ENCODE results near the gene PCED1B.
A peak's percentile ranks its signal among the peaks of the same experiment; 100 is the strongest.
"Not testable (repeated sequence)": the region's sequence is repeated elsewhere in the genome, so short reads cannot be mapped to it uniquely, and the experiment has no call there.

PCED1B gene

DNA sequence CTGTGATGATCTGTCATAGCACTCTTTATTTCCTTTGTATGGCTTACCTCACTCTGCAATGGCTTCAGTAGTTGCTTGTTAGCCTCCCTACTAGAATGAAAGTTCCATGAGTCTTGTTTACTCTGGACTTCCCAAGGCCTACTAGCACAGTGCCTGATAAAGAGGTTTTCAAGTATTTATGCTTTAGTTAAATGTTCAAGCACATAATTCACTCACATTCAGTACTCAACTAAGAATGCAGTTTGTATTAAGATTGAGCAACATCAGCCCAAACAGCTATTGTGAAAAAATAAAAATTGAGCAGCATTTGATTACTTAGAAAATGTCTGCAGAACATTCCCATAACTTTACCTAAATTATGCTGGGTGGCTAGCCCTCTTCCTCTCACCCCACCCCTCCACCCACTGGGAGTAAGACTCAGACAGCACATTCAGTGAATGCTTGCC is 159.3 kb downstream of the PCED1B start:
- no peak for DNase-seq

DNA sequence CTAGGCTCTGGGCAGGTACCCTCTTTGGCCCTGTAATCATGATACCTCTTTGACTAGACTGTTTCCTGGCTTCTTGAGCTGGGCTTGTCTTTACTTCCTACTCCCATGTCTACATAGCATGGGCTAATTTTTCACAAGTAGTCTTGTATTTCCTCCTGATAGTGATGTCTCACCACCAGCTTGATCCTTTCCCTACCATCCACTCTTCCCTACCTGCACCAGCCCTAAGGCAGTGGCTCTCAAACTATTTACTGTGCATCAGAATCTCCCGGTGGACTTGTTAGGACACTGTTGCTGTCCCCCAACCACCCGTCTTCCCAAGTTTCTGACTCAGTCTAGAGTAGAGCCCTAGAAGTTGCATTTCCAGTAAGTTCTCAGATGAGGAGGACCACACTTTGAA is 163.0 kb downstream of the PCED1B start:
- no peak for DNase-seq

DNA sequence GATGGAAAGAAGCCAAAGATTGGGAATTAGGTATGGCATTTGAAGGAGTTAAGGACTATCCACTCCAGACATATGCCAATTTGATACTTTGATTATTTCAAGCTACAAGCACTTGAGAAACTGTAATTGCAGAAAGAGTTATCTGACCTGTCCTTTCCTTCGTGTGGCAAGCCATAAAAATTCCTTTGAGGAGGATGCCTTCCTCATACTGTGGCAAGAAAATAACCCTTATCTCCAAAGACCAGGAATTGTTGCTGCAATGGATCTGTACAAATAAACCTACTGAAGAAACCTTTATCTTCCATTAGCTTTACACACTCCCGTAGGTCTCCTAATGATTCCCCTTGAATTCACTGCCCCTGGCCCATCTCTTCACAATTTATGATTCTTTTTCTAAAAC is 165.4 kb downstream of the PCED1B start:
- no peak for DNase-seq

DNA sequence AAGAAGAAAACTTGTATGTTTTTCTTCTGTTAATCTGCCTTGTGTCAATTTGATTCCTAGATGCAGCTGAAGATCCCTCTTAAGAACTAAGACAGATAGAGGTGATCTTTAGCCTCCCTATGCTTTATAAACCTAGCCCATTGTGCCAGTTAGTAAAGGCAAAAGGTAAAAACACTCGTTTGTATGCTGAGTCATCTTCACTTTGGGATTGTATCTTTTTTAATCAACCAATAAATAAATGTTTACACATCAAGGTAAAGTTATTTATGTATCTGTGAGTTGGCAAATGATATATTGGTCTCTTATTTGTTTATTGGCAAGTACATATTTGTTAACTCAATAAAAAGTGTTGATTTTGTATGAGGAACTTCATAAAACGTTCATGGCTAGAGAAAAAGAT is 166.2 kb downstream of the PCED1B start:
- no peak for DNase-seq

DNA sequence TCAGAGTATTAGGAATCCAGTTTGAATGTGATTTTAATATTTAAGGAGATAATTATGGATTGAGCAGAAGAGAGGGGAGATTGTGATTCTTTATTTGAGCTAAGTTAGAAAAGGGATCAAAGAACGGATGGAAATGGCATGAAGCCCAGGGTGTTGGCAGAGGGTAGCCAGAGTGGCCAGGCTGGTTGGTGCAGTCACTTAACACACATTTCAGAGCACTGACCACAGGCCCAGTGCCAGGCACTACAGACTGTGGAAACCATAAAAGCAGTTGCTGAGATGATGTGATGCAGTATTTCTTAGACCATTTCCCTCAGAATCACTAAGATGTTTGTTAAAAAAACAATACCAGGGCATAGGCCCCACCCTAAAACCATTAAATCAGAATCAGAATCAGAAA is 168.0 kb downstream of the PCED1B start:
- DNase-seq = peak; percentile 1 to 38

DNA sequence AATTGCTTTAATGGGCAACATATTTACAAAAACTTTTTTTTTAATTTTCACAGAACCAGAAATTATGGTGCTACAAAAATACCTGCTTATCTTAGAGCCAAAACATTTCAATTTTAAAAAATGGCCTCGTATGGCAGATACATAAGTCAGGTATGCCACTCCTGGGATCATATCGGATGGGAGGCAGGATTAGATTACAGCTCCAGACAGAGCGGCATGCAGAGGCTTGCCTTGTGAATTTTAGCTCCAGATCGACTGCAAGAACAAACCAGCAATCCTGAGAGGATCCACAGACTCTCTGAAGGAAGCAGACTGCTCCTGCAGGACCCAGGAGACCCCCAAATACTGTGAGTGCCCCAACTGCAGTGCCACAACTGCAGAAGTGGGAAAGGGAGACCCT is 169.7 kb downstream of the PCED1B start:
- no peak for DNase-seq

DNA sequence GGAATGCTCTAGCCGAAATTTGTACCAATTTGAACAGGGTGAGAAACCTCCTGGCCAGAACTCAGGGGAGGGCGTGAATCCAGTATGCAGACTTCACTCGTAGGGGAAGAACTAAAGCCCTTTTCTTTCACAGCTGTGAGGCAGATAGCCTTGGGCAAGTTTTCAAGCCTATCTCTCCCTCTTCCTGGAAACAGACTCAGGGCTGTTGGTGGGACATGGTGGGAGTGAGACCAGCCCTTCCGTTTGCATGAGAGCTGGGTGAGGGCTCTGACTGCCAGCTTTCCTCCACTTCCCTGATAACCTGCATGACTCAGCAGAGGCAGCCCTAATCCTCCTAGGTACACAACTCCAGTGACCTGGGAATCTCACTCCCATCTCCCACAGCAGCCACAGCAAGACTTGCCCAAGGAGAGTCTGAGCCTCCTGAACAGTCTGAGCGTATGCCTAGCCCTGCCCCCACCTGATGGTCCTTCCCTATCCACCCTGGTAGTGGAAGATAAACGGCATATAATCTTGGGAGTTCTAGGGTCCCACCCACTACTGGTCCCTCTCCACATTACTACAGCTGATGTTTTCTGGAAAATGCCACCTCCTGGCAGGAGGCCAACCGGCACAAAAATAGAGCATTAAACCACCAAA is 170.4 kb downstream of the PCED1B start:
- no peak for DNase-seq

DNA sequence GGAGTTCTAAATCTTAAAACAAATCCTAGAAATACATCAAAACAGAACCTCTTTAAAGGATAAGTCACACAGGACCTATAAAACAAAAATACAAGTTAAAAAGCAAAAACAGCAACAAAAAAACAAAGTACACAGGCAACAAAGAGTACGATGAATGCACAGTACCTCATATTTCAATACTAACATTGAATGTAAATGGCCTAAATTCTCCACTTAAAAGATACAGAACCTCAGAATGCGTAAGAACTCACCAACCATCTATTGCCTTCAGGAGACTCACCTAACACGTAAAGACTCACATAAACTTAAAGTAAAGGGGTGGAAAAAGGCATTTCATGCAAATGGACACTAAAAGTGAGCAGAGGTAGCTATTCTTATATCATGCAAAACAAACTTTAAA is 172.5 kb downstream of the PCED1B start:
- no peak for DNase-seq

DNA sequence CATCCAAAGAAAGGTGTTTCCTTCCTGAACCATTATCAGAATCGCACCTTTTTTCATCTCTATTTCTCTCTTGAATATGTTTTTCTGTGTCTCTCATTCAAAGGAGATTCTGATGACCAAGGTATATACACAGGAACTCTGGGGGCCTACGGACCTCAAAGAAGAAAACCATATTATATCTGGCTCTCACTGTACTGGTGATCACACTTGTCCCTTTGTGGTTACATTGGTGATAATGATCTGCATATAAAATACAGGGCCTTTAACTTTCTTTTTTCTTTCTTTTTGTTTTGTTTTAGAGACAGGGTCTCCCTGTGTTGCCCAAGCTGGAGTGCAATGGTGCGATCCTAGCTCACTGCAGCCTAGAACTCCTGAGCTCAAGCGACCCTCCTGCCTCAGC is 185.5 kb downstream of the PCED1B start:
- DNase-seq = no peak

DNA sequence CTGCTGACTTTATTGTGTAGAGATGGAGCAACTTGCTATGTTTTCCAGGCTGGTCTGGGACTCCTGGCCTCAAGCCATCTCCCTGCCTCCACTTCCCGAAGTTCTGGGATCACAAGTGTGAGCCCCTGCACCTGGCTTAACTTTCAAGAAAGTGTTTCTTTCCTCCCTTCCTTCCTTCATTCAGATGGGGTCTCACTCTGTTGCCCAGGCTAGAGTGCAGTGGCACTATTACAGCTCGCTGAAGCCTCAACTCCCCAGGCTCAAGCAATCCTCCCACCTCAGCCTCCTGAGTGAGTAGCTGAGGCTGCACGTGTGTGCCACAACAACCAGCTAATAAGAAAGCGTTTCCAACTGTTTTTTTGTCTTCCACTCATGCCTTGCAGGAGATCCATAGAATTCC is 186.0 kb downstream of the PCED1B start:
- no peak for DNase-seq

DNA sequence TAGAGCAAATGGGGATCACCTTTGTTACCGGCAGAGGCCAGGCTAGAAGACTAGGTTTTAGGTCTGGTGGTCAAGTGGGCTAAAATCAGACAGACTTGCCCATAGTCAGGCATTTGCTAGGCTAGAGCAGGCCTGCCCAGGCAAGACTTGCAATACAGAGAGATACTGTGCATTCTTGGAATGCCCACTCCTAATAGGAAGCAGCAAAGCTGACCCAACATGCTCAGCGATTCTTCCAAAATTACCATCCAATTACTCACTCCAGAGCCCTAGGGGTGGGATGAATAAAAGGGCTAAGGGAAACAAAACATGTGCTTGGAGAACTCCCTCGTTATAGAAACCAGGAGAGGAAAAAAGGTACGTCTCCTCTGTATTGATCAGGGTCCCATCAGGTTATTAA is 188.2 kb downstream of the PCED1B start:
- no peak for DNase-seq

DNA sequence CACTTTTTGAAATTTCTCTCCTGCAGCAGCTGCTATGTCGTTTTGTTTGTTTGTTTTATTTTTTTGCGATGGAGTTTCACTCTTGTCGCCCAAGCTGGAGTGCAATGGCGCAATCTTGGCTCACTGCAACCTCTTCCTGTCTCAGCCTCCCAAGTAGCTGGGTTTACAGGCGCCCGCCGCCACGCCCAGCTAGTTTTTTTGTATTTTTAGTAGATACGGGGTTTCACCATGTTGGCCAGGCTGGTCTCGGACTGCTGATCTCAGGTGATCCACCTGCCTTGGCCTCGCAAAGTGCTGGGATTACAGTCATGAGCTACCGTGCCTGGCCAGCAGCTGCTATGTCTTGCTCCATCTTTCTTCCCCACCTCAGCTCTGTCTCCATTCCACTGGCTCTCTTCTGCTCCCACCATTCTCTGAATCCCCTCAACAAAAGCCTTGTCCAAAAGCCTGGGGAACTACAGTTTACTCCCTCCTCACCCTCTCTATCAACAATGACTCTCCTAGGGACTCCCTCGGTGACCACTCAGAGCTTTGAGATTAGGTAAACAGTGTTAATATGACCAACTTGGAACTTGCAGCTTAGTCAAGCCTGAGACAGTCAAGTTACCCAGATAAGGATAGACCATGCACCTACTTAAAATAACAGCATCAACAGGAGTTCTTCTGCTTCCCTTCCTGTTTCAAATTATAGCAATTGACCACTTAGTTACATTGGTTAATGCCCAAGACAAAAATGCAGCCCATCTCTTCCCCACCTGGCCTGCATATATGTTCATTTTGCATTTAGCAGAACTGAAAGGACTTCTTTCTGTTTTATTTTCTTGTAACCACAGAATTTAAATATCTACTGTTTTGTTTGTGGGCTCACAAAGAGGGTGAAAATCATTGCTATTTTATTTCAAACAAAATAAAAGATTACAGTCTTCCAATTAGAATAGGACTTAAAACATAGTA is 189.4 kb downstream of the PCED1B start:
- no peak for DNase-seq

DNA sequence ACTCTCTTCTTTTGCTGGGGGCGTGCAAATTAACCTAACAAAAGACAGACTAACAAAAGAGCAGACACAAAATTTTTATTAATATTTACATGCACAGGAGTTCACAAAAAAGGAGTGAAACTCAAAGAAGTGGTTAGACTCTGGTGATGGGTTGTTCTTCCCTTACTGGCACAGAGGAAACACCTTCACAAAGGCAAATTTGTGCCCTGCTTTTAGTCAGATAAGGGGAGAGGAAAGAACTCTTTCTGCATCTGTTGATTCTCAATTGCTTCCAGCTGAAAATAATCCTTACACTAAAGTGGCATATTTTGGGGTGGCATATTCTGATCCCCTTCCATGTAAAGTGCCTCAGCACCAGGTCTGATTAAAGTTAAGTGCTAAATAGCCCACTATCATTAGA is 190.5 kb downstream of the PCED1B start:
- no peak for DNase-seq

DNA sequence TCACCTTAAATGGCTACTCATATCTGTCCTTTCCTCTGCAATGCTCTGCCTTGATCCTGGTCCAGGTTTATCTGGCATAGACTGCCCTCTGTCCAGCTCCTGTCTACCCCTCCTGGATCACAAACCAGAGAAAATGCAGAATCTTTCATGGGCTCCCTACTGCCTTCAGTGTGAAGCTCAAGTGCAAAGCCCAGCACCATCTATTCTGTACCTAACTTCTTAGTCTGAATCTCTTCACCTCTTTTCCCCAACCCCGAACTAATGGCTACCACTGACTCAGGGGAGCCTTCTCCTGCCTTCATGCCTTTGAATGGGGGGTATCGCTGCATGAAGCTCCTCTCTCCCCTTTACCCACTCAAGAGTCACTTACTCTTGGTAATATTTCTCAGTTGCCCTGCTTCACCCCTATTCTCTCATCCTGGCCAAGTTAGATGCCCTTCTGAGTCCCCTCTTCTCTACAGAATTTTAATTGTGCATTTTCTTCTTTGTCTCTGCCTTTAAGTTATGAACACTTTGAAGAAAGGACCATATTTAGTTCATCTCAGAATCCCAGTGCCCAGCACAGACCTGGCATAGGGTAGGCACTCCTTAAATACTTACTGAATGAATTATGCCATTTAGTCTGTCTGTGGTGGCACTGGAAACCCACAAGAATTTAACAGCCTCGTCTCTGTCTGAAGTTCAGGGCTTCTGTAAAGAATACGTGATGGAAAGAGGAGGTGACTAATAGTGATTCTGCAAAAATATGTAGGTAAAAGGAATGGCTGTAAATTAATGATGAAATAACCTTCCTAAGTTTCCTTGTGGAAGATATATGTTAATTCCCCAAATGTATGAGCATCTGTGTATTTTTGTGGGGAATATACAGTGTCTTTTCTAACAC is 191.6 kb downstream of the PCED1B start:
- DNase-seq = no peak

DNA sequence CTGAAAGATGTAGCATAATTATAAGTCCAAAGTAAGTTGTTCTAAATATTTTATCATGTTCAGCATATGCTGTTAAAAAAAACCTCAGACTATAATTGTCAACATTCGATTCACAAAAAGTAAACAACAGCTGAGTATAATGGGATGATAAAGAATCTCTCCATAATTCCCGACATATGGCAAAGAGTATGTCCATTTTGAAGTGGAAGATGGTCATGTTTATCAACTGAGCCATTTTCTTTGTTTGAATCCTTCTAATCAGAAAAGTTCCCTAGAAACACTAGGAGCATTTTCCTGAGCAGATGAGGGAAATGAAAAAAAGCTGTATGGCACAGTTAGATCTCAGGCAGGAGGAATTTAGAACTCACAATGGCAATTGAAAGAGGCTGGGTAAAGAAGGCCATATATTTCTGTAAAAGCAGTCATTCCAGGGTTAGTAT is 192.4 kb downstream of the PCED1B start:
- no peak for DNase-seq

DNA sequence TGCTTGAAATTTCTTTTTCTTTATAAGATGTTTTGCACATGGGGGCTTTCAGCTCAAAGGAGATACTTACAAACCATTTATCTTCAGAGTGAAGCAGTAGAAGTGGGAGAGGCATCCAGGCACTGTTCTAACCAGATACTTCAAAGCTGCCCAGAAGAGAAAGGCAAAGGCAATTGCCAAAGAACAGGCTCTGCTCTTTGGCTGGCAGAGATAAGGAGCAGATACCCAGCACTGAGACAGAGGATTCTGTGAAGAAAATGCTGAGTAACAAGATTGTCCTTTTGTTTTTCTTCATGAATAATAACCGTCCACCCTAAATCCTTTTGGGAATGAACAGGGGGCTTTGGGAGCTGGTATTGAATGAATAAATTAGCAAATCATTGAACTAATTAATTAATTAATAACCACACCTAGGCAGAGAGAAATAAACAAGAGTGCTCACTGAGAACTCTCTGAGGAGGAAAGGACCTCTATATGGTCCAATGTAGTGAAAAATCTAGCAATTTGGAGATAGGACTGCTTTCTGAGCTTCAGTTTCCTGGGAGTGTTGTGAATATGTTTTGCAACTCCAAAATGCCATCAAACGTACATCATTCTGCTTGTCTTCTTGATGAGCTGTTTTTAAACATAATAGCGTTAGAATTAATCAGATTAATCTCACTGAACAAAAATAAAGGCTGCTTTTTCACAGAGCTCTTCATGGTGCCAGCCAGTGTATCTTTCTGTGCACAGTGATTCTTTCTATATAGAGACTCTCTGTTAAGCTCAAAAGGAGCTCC is 193.2 kb downstream of the PCED1B start:
- DNase-seq = no peak

DNA sequence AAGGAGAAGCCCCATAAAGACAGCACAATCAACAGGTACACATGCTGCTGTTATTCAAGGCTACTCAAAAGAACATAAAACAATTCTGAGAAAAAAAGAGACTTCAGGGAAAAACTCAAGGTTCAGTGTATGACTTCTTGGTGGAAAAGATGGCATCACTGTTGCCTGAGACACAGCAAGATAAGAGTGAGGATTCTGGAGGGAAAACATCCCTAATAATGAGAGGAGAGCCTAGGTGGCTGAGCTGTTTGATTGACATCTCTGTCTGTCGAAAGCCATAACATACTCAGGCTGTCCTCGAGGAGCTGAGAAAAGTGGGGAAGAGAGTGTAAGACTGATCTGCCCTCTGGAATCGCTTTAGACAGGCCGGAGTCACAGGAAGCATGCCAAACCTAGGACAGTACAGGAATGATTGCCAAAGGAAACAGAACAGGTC is 193.8 kb downstream of the PCED1B start:
- no peak for DNase-seq

DNA sequence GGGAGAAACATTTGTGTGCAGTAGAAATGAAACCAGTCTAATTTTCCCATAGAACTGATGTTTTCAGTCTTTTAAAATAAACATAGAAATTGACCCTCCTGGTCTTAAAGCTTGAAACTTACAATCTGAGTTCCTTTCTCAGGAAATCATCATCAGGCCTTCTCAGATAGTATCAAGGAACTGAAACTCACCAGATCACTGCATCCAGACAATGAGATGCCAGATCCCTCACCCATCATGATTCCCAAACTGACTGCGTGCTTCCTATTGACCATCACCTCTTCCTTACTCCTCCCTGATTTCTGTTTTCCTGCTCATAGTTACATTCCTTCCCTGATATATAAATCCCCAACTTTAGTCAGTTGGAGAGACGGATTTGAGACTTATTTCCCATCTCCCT is 195.3 kb downstream of the PCED1B start:
- peak in 1 of 2 donors; percentile 3 for DNase-seq

DNA sequence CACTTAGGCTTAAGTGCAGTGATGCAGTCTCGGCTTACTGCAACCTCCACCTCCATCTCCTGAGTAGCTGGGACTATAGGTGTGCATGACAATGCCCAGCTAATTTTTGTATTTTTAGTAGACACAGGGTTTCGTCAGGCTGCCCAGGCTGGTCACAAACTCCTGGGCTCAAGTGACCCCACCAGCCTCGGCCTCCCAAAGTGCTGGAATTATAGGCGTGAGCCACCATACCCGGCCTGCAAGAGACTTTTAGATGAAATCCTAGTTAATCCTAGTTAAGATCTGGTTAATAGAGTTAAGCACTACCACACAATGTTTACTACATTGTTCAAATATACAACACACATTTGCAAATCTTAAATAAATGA is 196.8 kb downstream of the PCED1B start:
- DNase-seq = no peak

DNA sequence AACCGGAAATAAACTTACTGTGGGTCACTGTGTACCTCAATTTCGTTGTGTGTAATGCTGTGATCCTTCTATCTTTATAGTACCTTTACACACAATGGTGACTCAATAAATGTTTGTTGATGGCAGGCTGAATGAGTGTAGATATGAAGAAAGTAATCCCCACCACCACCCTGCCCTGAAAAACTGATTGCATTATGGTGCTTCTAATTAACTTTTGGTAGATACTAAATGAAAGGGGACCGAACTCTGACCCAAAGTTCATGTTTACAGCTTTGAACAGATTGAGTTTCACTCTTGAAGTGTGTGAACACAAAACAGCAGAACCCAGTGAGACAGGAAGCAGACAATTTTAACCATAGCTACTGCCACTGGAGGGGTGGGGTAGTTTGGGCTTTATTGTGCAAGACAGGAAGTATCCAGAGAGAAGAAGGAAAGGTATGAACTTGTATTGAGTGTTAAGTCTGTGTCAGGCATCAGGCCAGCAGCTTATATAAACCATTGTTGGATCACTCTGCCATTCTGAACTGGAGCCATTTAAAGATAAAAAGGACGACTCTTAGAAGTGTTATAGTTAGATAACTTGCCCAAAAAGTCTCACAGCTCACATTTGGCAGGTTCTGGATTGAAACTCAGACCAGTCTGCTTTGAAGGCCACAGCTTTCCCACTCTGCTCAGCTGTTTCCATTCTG is 197.3 kb downstream of the PCED1B start:
- peak in 1 of 2 donors; percentile 1 for DNase-seq

DNA sequence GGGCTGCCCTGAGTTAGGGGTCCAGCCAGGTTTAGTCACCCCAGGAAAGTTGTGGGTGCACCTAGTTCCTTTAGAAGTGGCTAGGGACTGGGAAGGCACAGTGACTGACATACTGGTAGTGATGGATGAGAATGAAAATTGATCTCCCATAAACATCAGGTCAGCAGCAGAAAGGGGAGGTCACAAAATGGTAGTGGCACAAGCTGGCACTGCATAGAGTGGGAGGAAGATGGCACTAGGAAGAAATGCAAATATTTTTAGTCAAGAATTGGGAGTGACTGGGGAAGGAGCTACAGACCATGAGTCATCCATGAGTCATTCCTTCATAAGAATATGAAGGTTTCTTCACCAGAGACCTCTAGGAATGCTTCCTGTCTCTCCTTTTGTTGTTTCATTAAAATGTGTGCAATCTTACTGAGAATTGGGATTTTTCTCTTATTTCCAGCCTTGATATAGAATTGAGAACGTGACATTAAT is 198.6 kb downstream of the PCED1B start:
- no peak for DNase-seq

DNA sequence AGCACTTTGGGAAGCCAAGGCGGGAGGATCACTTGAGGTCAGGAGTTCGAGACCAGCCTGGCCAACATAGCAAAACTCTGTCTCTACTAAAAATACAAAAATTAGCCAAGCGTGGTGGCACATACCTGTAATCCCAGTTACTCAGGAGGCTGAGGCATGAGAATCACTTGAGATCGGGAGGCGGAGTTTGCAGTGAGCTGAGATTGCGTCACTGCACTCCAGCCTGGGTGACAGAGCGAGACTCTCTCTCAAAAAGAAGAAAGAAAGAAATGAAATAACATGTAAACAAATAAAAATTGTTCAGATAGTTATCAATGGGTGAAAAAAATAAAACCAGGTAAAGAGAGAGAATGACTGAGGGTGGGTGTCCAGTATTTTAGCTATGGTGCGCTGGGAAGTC is 200.3 kb downstream of the PCED1B start:
- DNase-seq = not testable (repeated sequence)

All from hippocampal formation (tissue), 2 donors.